ENCODE results near the gene PRDX5.
A peak's percentile ranks its signal among the peaks of the same experiment; 100 is the strongest.

Gene PRDX5

GRCh38 chr11:64295760-64296159 lies 22.2 kb upstream of the PRDX5 start:
- H3K27ac Mint-ChIP-seq: no peak overlapping the region
- no peak overlapping the region for H3K4me3 Mint-ChIP-seq
- H3K36me3 Mint-ChIP-seq: no peaks in the 10 kb centered on the region
- DNase-seq (ENCODE audit: low spot score in 2 of 2) (no peak), ATAC-seq (ENCODE audit: low read depth) (no peak)
- H3K9me3 Mint-ChIP-seq: no peaks in the 10 kb centered on the region
- H3K4me1 Mint-ChIP-seq: peaks cover 22% of the 10 kb centered on the region
- H3K27me3 Mint-ChIP-seq: peaks cover 40% of the 10 kb centered on the region

- peaks cover 38% of the 10 kb centered on the region for H3K27me3 Mint-ChIP-seq
- no peaks in the 10 kb centered on the region for H3K9me3 Mint-ChIP-seq
- no peak overlapping the region for H3K4me3 Mint-ChIP-seq
- no peaks in the 10 kb centered on the region for H3K36me3 Mint-ChIP-seq
- peaks cover 23% of the 10 kb centered on the region for H3K4me1 Mint-ChIP-seq
- no peak overlapping the region for H3K27ac Mint-ChIP-seq
- no peak for ATAC-seq (ENCODE audit: low read depth)
- DNase-seq (ENCODE audit: low spot score in 2 of 2): no peak
Measured at GRCh38 chr11:64296236-64296635, 21.7 kb upstream of the PRDX5 start.

- DNase-seq (ENCODE audit: low spot score in 2 of 2): no peak
- Mint-ChIP-seq H3K4me3 (no peak overlapping the region), H3K4me1 (peaks cover 23% of the 10 kb centered on the region), H3K27ac (no peak overlapping the region), H3K27me3 (peaks cover 38% of the 10 kb centered on the region), H3K9me3 (no peaks in the 10 kb centered on the region), H3K36me3 (no peaks in the 10 kb centered on the region)
- no peak for ATAC-seq (ENCODE audit: low read depth)
Measured at GRCh38 chr11:64296830-64297698, 20.9 kb upstream of the PRDX5 start.

GRCh38 chr11:64297699-64298358 lies 20.1 kb upstream of the PRDX5 start:
- Mint-ChIP-seq H3K4me3 (no peak overlapping the region), H3K4me1 (peaks cover 21% of the 10 kb centered on the region), H3K36me3 (no peaks in the 10 kb centered on the region), H3K9me3 (no peaks in the 10 kb centered on the region), H3K27ac (no peak overlapping the region), H3K27me3 (peaks cover 35% of the 10 kb centered on the region)
- DNase-seq (ENCODE audit: low spot score in 2 of 2) (no peak), ATAC-seq (ENCODE audit: low read depth) (no peak)

GRCh38 chr11:64298966-64299846 lies 18.7 kb upstream of the PRDX5 start:
- H3K9me3 Mint-ChIP-seq: no peaks in the 10 kb centered on the region
- ATAC-seq (ENCODE audit: low read depth) (no peak), DNase-seq (ENCODE audit: low spot score in 2 of 2) (peak in 1 of 2 donors; percentile 62)
- H3K27me3 Mint-ChIP-seq: peaks cover 29% of the 10 kb centered on the region
- peak overlapping the region; percentile 87 for H3K27ac Mint-ChIP-seq
- peak overlapping the region; percentile 65 for H3K4me3 Mint-ChIP-seq
- peaks cover 23% of the 10 kb centered on the region for H3K4me1 Mint-ChIP-seq
- no peaks in the 10 kb centered on the region for H3K36me3 Mint-ChIP-seq

- Mint-ChIP-seq H3K27me3 (peaks cover 25% of the 10 kb centered on the region), H3K36me3 (no peaks in the 10 kb centered on the region), H3K4me3 (peak within 1 kb of the TSS; percentile 75), H3K27ac (peak within 1 kb of the TSS; percentile 87), H3K4me1 (peaks cover 24% of the 10 kb centered on the region), H3K9me3 (no peaks in the 10 kb centered on the region)
- no peak for ATAC-seq (ENCODE audit: low read depth)
- DNase-seq (ENCODE audit: low spot score in 2 of 2): no peak
Measured at GRCh38 chr11:64299847-64300648, 17.9 kb upstream of the PRDX5 start, which contains the start of gene CATSPERZ. Gene CATSPERZ (plus strand): TSS chr11:64300358. CDS start chr11:64300411, 53 bp downstream.

- DNase-seq (ENCODE audit: low spot score in 2 of 2) (no peak), ATAC-seq (ENCODE audit: low read depth) (no peak)
- H3K4me1 Mint-ChIP-seq: peaks cover 24% of the 10 kb centered on the region
- peak overlapping the region; percentile 27 for H3K4me3 Mint-ChIP-seq
- H3K9me3 Mint-ChIP-seq: no peaks in the 10 kb centered on the region
- H3K36me3 Mint-ChIP-seq: peaks cover 2% of the 10 kb centered on the region
- peaks cover 7% of the 10 kb centered on the region for H3K27me3 Mint-ChIP-seq
- peak overlapping the region; percentile 72 for H3K27ac Mint-ChIP-seq
Measured at GRCh38 chr11:64303109-64304031, 14.6 kb upstream of the PRDX5 start.

GRCh38 chr11:64304032-64304315 lies 13.9 kb upstream of the PRDX5 start:
- Mint-ChIP-seq H3K4me3 (peak overlapping the region; percentile 88), H3K9me3 (no peaks in the 10 kb centered on the region), H3K27me3 (peaks cover 6% of the 10 kb centered on the region), H3K27ac (peak overlapping the region; percentile 95), H3K4me1 (peaks cover 24% of the 10 kb centered on the region), H3K36me3 (peaks cover 2% of the 10 kb centered on the region)
- DNase-seq (ENCODE audit: low spot score in 2 of 2) (no peak), ATAC-seq (ENCODE audit: low read depth) (no peak)

- H3K27ac Mint-ChIP-seq: peak overlapping the region; percentile 95
- peaks cover 24% of the 10 kb centered on the region for H3K4me1 Mint-ChIP-seq
- ATAC-seq (ENCODE audit: low read depth) (peak; percentile 35), DNase-seq (ENCODE audit: low spot score in 2 of 2) (peak; percentile 92 to 95)
- peaks cover 6% of the 10 kb centered on the region for H3K27me3 Mint-ChIP-seq
- H3K4me3 Mint-ChIP-seq: peak overlapping the region; percentile 88
- peaks cover 2% of the 10 kb centered on the region for H3K36me3 Mint-ChIP-seq
- H3K9me3 Mint-ChIP-seq: no peaks in the 10 kb centered on the region
Measured at GRCh38 chr11:64304316-64305072, 13.4 kb upstream of the PRDX5 start.

- Mint-ChIP-seq H3K36me3 (peaks cover 2% of the 10 kb centered on the region), H3K27me3 (peaks cover 3% of the 10 kb centered on the region), H3K9me3 (no peaks in the 10 kb centered on the region), H3K4me3 (peak within 1 kb of the TSS; percentile 98), H3K27ac (peak within 1 kb of the TSS; percentile 95), H3K4me1 (peaks cover 20% of the 10 kb centered on the region)
- DNase-seq (ENCODE audit: low spot score in 2 of 2) (peak; percentile 98 to 99), ATAC-seq (ENCODE audit: low read depth) (peak; percentile 68)
Measured at GRCh38 chr11:64305075-64305690, 12.7 kb upstream of the PRDX5 start, which contains the start of gene ESRRA. Gene ESRRA (plus strand): TSS chr11:64305524. CDS start chr11:64307180, 1,656 bp downstream.

- DNase-seq (ENCODE audit: low spot score in 2 of 2): peak; percentile 46 to 67
- Mint-ChIP-seq H3K4me1 (peaks cover 15% of the 10 kb centered on the region), H3K4me3 (peak overlapping the region; percentile 98)
Measured at GRCh38 chr11:64305691-64306562, 12.0 kb upstream of the PRDX5 start.

More at GRCh38 chr11:64305691-64306562, 12.0 kb upstream of the PRDX5 start:
- peaks cover 2% of the 10 kb centered on the region for H3K36me3 Mint-ChIP-seq
- no peaks in the 10 kb centered on the region for H3K9me3 Mint-ChIP-seq
- peak overlapping the region; percentile 94 for H3K27ac Mint-ChIP-seq
- no peaks in the 10 kb centered on the region for H3K27me3 Mint-ChIP-seq
- ATAC-seq (ENCODE audit: low read depth): peak; percentile 14
